Measurements from ENCODE around the gene ACBD4. TPM values are rescaled to one million over a fixed set of nuclear protein-coding genes. Genes with fewer than 3 reads are reported as not detected.
A peak's percentile ranks its signal among the peaks of the same experiment; 100 is the strongest.

Gene ACBD4
- total RNA-seq, 6 donors from 2014 or later: 9.7 to 68.1 (median 23.4) TPM

DNA sequence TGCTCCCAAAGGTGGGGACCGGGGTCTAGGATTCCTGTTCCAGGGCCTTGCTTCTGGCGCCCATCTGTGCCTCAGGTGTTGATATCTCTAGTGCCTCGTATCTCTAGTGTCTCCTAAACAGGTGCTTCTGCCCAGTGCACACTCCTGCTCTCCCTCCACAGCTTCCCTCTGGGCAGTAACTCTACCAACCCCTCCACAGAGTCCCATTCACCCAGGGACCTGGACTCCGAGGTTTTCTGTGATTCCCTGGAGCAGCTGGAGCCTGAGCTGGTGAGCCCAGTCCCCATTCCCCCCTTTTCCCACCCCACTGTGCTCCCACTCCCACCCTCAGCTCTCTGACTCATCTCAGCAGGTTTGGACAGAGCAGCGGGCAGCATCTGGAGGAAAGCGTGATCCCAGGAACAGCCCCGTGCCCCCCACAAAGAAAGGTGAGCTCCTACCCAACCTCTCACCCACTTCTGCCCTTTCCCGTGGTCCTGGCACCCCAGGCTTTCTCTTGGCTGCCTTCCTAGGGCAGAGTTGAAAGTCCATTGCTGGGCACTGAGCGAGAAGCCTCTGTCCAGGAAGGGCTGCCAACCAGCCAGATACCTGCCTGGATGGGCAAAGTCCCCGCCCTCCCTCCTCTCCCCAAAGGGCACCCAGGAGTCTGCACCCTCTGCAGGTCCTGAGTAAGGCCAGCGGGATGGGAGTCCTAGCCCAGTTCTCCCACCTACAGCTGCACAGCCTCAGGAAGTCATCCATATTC lies 2.2 kb downstream of the ACBD4 start:
- 91 to 94% methylated on average over 8 to 11 of the region's 11 CpGs for WGBS, 2 donors
- Histone ChIP-seq H3K27me3 (no peaks in the 10 kb centered on the region), H3K4me1 (peaks cover 13 to 24% (median 14%) of the 10 kb centered on the region in 4 donors), H3K4me3 (no peak overlapping the region), H3K36me3 (peaks cover 0 to 19% (median 0%) of the 10 kb centered on the region in 4 donors), H3K27ac (no peak overlapping the region), H3K9me3 (no peaks in the 10 kb centered on the region)
- ATAC-seq (ENCODE audit: low FRiP score in 2 of 2) (no peak), DNase-seq (no peak)
- TF ChIP-seq POLR2AphosphoS5 (IDR thresholded peaks at IDR 0.05) (no peak), POLR2A (IDR thresholded peaks at IDR 0.05) (no peak), EP300 (IDR thresholded peaks at IDR 0.05) (no peak)
- TF ChIP-seq, protein P1, sequence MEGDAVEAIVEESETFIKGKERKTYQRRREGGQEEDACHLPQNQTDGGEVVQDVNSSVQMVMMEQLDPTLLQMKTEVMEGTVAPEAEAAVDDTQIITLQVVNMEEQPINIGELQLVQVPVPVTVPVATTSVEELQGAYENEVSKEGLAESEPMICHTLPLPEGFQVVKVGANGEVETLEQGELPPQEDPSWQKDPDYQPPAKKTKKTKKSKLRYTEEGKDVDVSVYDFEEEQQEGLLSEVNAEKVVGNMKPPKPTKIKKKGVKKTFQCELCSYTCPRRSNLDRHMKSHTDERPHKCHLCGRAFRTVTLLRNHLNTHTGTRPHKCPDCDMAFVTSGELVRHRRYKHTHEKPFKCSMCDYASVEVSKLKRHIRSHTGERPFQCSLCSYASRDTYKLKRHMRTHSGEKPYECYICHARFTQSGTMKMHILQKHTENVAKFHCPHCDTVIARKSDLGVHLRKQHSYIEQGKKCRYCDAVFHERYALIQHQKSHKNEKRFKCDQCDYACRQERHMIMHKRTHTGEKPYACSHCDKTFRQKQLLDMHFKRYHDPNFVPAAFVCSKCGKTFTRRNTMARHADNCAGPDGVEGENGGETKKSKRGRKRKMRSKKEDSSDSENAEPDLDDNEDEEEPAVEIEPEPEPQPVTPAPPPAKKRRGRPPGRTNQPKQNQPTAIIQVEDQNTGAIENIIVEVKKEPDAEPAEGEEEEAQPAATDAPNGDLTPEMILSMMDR (IDR thresholded peaks at IDR 0.05): no peak

DNA sequence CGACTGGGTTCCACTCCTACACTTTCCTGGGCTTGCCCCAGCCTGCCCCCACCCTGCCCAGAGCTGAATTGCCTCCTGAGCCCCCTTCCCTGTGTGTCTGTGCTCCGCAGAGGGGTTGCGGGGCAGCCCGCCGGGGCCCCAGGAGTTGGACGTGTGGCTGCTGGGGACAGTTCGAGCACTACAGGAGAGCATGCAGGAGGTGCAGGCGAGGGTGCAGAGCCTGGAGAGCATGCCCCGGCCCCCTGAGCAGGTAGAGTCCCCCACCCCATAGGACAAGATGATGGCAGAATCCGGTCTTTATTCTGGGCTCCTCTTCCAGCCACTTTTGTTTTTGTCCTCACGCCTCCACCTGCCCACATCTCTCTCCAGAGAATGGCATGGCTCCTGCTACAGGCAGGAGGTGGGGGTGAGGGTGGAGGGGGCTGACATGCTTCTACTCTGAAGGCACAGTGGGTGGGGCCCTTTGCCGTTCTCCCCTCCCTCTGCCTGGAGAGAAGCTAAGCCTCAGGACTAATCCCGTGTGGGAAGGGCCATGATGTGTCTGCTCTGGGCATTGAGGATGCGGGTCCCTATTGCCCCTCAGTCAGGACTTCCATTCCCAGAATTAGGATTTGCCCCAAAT lies 3.5 kb downstream of the ACBD4 start:
- Histone ChIP-seq H3K36me3 (peaks cover 0 to 19% (median 0%) of the 10 kb centered on the region in 4 donors), H3K9me3 (no peaks in the 10 kb centered on the region), H3K27ac (no peak overlapping the region), H3K4me1 (peaks cover 16 to 25% (median 19%) of the 10 kb centered on the region in 4 donors), H3K27me3 (no peaks in the 10 kb centered on the region), H3K4me3 (no peak overlapping the region)
- TF ChIP-seq POLR2AphosphoS5 (IDR thresholded peaks at IDR 0.05) (no peak), EP300 (IDR thresholded peaks at IDR 0.05) (no peak), POLR2A (IDR thresholded peaks at IDR 0.05) (no peak)
- TF ChIP-seq, protein P1 (IDR thresholded peaks at IDR 0.05): no peak
- WGBS, 2 donors: 86 to 98% methylated on average over 12 to 13 of the region's 14 CpGs
- DNase-seq (no peak), ATAC-seq (ENCODE audit: low FRiP score in 2 of 2) (no peak)

DNA sequence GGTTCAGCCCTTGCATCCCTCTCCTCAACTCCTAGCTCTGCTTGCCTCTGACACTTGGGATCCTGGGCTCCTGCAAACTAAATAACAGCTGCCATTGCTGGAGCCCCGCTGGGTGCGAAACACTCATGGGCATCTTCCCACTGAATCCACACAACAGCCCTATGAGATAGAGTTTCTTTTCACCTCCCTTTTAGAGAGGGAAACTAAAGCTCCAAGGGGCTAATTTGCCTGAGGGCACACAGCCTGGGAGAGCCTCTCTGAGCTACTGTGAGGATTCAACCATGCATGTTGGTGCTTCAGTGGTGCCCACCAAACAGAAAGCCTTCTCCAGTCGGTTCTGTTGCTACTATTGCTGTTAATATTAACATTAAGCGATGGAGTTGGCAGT lies 4.0 kb downstream of the ACBD4 start:
- ATAC-seq (ENCODE audit: low FRiP score in 2 of 2) (no peak), DNase-seq (no peak)
- H3K27ac ChIP-seq: no peak overlapping the region
- WGBS, 2 donors: 79 to 90% methylated on average over 3 to 4 of the region's 4 CpGs
- no peak overlapping the region for H3K4me3 ChIP-seq
- TF ChIP-seq EP300 (IDR thresholded peaks at IDR 0.05) (no peak), POLR2AphosphoS5 (IDR thresholded peaks at IDR 0.05) (no peak), POLR2A (IDR thresholded peaks at IDR 0.05) (no peak)
- TF ChIP-seq, protein P1 (IDR thresholded peaks at IDR 0.05): no peak
- peaks cover 0 to 19% (median 0%) of the 10 kb centered on the region in 4 donors for H3K36me3 ChIP-seq
- no peaks in the 10 kb centered on the region for H3K27me3 ChIP-seq
- peaks cover 19 to 30% (median 22%) of the 10 kb centered on the region in 4 donors for H3K4me1 ChIP-seq
- H3K9me3 ChIP-seq: no peaks in the 10 kb centered on the region

DNA sequence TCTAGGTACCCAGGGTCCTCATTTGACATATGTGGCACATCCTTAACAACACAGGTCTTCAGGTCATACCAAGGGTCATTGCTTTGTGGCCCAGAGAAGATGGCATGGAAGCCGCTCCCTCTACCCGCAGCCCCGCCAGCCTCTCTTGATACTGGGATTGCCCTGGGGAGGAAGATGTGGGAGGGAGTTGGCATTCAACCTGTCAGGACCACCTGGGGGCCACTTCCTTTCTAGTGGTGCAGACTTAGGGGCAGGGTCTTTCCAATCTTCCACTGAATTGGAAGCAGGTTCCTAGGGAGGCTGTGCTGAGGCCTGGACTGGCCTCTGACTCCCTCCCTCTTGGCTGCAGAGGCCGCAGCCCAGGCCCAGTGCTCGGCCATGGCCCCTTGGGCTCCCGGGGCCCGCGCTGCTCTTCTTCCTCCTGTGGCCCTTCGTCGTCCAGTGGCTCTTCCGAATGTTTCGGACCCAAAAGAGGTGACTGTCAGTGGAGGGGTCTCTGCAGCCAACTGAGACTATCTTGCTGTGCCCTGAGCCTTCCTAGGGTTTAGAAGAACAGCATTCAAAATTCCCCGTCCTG lies 7.7 kb downstream of the ACBD4 start:
- peaks cover 0 to 12% (median 0%) of the 10 kb centered on the region in 4 donors for H3K36me3 ChIP-seq
- H3K27ac ChIP-seq: peak overlapping the region; percentile 82 to 92 (median 90)
- no peak for TF ChIP-seq EP300 (IDR thresholded peaks at IDR 0.05)
- TF ChIP-seq POLR2A (IDR thresholded peaks at IDR 0.05): no peak
- TF ChIP-seq, protein P1 (IDR thresholded peaks at IDR 0.05): no peak
- no peak for TF ChIP-seq POLR2AphosphoS5 (IDR thresholded peaks at IDR 0.05)
- DNase-seq: no peak
- H3K4me3 ChIP-seq: peak overlapping the region in 1 of 4 donors; percentile 56
- no peaks in the 10 kb centered on the region for H3K27me3 ChIP-seq
- no peak for ATAC-seq (ENCODE audit: low FRiP score in 2 of 2)
- WGBS, 2 donors: 76 to 92% methylated on average over 12 to 13 of the region's 13 CpGs
- H3K9me3 ChIP-seq: no peaks in the 10 kb centered on the region
- H3K4me1 ChIP-seq: peaks cover 26 to 37% (median 27%) of the 10 kb centered on the region in 4 donors

Data from upper lobe of left lung (tissue), 6 donors.